HG03354 (cell line): Measurements from ENCODE around the gene MLLT1.
A peak's percentile ranks its signal among the peaks of the same experiment; 100 is the strongest.

Source experiments
- ATAC-seq: cut with Tn5 transposase; IDR thresholded peaks from one replicate; pipeline ENCODE4 v1.9.1; 2021; ENCODE audit warnings: mild to moderate bottlenecking; ENCODE audit not compliant: unreplicated experiment, poor library complexity, severe bottlenecking

MLLT1 gene

GRCh38 chr19:6213696-6214641, 65.8 kb downstream of the MLLT1 start:
- no peak for ATAC-seq

- ATAC-seq, result no peak
Observed at GRCh38 chr19:6213266-6213595, 66.5 kb downstream of the MLLT1 start.

GRCh38 chr19:6212403-6213265, 67.1 kb downstream of the MLLT1 start:
- no peak for ATAC-seq

GRCh38 chr19:6211632-6212402, 68.0 kb downstream of the MLLT1 start:
- ATAC-seq, result no peak

- no peak for ATAC-seq
Observed at GRCh38 chr19:6210721-6211600, 68.8 kb downstream of the MLLT1 start.

- no peak for ATAC-seq
Observed at GRCh38 chr19:6210091-6210490, 69.7 kb downstream of the MLLT1 start.

GRCh38 chr19:6209680-6210079, 70.1 kb downstream of the MLLT1 start:
- no peak for ATAC-seq

GRCh38 chr19:6209233-6209632, 70.5 kb downstream of the MLLT1 start:
- ATAC-seq, result no peak

- ATAC-seq, result no peak
Observed at GRCh38 chr19:6204866-6205723, 74.7 kb downstream of the MLLT1 start.

GRCh38 chr19:6204212-6204611, 75.6 kb downstream of the MLLT1 start:
- no peak for ATAC-seq

- peak; percentile 83 for ATAC-seq
Observed at GRCh38 chr19:6199240-6199994, 80.4 kb downstream of the MLLT1 start.

GRCh38 chr19:6198896-6199239, 80.9 kb downstream of the MLLT1 start:
- peak; percentile 1 for ATAC-seq

- no peak for ATAC-seq
Observed at GRCh38 chr19:6196361-6196760, 83.4 kb downstream of the MLLT1 start.

- no peak for ATAC-seq
Observed at GRCh38 chr19:6188811-6189210, 91.0 kb downstream of the MLLT1 start.

- no peak for ATAC-seq
Observed at GRCh38 chr19:6187374-6187773, 92.4 kb downstream of the MLLT1 start.

- ATAC-seq, result no peak
Observed at GRCh38 chr19:6185835-6186834, 93.6 kb downstream of the MLLT1 start.
